IPS DF 19.7 (cell line): ENCODE data around the gene IGF2.

Experiments used
- DNase-seq: peaks from one replicate; pipeline ENCODE4 v3.0.0-alpha.2; 2013; ENCODE audit warnings: low read depth, low spot score

The IGF2 gene

DNA sequence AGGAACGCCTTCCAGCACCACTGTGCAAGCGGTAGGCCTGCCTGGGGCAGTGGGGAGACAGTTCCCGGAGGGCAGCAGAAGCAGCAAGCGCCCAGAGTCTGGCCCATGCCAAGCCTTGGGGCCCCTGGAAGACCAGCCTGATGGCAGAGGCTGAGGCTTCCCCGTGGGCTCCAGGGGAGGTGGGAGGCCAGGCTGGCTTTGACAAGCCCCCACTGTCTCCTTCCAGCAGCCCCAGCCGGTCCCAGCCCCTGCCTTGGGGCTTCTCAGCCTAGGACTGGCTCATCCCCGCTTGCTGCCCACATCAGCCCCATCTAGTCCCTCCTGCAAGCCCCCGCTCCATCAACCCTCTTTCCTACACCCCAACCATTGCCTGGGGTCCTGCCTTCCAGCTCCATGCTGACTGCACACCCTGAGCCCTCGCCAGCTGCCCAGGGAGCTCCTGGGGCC is 46.7 kb downstream of the IGF2 start:
- DNase-seq = no peak

DNA sequence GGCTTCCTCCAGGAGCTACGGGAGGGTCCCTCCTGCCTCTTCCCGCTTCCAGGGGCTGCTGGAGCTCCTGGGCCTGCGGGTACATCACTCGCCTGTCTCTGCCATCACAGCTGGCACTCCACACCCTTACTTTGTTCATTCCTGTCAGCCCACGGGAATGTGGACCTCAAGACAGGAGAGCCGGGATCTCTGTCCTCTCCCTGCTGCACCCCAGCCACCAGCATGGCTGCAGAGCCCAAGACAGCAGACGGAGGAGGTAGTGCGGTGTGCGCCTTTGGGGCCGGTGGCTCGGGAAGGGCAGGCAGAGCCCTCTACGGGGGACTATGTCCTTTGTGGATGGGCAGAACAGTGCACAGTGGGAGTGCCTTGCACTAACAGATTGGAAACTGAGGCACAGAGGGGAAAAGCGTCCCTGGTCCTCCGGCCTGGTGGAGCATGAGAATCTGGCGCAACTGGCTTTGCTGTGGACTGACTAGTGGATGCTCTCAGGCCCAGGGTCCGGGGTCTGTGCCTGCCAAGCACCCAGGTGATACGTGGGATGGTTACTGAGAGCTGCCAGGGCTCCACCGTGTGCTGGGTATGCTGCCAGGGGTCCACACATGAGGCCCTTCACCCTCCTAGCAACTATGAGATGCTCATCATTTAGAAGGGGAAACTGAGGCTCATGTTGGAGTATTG is 47.3 kb downstream of the IGF2 start:
- no peak for DNase-seq

DNA sequence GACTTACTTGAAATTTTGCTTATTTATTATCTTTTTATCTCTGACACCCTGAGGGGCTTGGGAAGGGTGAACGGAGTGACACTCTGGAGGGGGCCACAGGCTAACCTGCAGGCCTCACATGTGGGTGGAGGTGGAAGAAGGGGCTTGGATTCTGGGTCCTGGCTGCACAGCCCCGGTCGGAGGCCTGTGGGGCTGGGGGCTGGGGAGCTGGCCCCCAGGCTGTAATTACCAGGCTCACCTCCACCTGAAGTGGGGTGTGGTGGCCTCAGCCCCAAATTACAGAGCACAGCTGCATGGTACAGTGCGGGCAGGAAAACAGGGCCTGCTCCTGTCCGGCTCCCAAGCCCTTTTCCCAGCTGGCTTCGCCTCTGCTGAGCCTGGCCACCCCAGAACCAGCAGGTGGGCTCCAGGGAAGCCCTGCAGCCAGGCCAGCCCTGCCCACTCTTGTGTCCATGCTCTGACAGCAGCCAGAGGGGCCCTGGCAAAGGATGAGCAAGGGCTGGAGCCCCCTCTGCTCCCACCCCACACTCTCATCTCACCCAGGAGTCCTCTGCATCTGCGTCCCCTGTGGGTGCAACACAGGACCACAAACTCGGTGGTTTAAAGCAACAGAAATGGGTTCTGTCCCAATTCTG is 48.0 kb downstream of the IGF2 start:
- no peak for DNase-seq

DNA sequence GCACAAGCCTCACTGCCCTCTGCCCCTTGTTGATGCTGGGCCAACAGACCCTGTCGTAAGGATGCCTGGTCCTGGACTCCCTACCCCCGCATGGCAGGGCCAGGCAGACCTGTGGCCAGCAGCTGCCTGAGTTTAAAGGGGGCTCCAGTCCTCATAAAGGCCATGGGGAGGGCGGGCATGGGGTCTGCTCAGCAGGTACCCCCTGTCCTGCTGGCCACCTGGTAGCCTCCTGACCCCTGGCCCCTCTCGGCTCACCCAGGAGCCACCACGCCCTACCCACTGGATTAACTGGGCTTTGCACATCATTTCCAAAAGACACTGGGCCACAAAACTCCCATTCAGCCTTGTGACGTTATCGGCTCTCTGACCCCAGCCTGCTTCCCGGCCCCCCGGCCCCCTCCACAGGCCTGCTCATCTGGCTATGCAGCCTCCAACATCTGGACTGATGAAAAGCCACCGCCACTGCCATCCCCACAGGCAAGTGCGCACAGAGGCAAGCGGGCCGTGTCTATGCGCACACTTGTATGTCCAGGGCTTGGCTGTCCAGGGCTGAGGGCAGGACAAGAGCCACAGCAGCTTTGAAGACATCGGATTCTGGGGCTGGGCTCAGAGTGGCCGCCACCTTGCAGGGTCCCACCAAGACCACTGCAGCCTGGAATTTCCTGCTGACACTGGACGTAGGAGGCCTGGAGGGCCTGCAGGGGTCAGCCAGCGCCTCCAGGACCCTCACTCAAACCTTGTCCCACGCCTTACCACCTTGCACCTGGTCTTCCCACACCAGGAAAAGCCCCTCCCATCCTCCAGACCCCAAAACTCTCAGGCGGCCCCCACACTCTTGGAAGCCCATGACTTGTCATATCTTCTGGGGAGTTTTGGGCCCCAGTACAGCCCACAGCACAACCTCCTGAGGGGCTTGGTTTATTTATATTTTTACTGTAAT is 48.7 kb downstream of the IGF2 start:
- no peak for DNase-seq

DNA sequence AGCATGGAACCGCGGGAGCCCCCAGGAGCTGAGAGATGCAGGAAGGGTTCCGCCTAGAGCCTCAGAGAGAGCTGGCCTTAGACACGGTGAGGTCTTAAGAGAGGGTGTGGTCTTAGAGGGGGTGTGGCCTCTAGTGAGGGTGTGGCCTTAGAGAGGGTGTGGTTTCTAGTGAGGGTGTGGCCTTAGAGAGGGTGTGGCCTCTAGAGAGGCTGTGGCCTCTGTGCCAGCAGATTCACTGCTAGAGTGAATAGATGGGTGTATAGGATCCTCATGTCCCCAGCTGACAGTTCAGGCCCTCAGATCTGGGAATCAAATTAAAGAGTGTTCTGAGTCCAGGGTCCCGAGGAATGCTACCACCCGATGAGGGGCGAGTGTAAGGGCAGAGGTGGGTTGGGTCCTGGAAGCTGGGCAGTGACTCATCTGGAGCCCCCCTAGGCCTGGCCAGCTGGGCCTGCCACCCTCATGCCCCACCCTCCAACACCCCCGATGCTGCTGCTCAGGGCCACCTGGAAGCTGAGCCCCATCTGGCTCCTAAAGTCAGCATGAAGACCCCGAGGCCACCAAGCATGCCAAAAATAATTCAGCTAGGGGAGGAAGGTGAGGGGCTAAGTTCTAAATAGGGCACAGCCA is 49.5 kb downstream of the IGF2 start:
- DNase-seq = peak; percentile 59

DNA sequence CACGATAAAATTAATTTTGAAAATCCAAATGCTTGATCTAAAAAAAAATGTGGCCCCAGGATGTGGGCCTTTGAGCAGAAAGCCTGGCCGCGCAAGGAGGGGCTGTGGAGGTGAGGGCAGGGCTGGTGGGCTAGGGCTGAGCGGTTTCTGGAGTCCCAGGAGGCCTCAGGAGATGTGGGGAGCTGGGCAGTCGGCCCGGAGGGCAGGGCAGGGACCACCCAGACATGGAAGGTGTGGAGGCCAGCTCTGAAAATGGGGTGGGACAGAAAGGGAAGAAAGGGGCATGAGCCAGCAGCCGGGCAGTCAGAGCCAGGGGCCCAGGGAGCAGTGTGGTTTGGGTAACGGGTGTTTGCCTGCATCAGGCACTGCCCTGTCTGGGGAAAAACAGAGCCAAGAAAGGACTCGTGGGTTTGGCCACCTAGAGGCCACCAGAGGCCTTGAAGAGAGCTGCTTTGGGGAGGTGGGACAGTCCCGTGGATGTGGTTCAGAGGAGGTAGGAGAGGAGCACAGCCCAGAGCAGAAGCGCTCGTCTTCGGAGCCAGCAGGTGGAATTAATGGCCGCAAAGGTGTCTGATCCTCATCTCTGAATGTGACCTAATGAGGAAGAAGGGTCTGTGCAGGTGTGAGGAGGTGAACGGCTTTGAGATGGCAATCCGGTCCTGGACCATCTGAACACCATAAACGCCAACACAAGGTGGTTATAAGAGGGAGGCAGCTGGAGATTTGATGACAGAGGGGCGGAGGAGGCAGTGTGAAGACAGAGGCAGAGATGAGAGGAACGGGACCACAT is 50.2 kb downstream of the IGF2 start:
- no peak for DNase-seq

DNA sequence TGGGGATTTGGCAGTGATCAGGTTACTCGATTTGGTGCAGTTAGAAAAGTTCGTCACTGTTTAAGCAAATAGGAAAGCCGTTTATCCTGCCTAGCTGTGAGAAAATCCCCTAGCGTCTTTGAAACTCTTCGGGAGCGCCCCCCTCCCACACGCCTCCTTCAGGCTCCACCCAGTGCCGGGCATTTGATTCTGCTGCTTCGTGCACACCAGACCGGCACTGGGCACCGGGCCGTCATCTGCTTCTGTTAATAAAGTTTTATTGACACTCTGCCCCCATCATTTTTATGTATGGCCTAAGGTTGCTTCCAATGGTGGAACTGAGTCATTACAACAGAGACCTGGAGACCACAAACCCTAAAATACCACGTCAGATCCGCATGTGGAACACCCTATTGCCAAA is 50.9 kb downstream of the IGF2 start:
- DNase-seq = no peak

DNA sequence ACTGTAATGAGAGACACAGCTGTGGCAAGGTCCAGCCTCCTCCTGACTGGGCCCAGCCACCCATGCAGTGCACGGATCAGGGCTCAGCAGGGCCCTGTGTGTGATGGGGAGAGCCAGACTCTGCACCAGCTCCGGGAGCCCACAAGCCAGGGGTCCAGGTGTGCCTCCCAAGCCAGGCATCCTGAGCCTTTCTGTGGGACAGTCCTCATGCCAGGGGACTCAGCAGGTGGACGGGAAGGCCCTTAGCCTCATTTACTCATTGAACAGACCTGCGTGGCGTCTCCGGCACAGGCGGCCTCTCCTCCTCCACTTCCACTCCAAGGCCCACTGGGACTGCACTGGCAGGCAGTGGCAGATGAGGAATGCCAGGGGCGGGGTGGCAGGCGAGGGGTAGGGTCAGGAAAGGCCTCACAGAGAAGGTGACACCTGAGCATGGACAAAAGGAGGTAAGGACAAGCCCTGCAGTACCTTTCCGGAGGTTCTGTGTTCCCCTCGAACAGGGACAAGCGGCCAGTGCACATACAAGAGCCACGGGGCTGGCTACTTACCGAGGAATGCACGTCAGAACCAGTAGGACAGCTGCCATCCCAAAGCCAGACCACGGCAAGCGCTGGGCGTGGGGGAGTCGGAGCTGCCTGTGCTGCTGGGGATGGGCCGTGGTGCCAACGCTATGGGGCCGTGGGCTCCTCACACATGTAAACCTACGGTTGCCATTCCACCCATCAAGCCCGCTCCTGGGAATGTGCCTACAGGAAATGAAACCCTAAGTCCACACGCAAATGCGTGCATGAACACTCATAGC is 52.7 kb downstream of the IGF2 start:
- DNase-seq = no peak

DNA sequence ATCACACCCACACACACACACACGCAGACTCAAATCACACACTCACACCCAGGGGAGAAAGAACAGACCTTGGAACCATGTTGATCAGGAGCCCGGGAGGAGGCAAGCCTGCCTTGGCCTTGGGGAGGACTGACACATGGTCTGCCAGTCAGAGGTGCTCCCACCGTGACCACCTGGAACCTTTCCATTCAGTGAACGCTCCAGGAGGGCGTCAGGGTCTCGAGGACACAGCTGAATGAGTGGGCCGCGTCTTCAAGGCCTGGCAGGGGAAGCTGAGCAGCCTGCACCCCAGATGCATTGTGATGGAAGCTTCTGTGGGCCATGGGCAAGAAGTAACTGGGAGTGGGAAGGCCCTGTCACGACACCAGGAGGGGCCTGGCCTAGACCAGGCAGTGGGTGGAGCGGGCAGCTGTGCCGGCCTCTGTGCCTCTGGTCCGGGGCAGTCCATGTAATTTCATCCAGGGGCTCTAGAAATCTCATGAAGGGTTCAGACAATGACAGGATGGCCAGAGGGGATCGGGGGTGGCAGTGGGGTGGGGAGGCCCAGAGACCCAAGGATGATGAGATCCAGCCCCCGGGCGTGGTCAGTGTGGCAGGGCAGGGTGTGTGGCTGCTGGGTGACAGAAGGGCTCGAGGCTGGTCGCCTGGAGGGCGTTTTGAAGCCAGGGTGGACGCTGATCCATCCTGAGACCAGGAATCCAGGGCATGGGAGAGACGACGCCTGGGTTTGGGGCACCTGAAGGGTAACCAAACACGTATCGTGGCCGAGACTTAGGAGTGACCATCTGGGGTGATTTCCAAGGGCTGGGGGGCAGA is 53.7 kb downstream of the IGF2 start:
- DNase-seq = no peak

DNA sequence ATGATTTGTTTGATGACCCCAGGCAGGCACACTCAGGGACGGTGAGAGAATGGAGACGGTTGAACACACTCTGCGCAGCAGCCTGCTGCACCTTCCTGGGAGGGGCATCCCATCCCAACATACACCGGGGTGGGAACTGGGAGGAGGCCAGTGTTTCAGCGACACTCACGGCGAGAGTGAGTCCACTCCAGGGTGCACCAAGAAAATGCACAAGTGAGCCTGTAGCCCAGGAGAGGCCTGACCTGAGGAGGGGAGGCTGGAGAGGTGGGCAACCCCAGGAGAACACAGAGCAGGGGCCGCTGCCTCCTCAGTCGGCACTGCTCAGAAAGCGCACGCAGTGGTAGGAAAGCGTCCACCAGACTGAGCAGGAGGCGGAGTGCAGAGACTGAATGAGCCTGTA is 54.5 kb downstream of the IGF2 start:
- DNase-seq = no peak
